Lower leg skin (tissue), 4 donors: ENCODE measurements around the gene IKBKE. TPM values are rescaled to one million over a fixed set of nuclear protein-coding genes. Genes with fewer than 3 reads are reported as not detected.

Experiments
- DNase-seq, 2 donors: peaks; one replicate each; pipeline ENCODE4 v3.0.0-alpha.2; 2019; ENCODE audit warnings: low spot score in 2 of 2
- H3K4me3 ChIP-seq: fragments of 200-600 bp; sonication (generic); 2 replicates; pipeline ENCODE4 v1.5.1; 2017; ENCODE audit warnings: mild to moderate bottlenecking, low read depth; ENCODE audit not compliant: poor library complexity, severe bottlenecking
- POLR2A ChIP-seq, 2 donors: fragments of 450-650 bp; IDR thresholded peaks; one replicate each; pipeline ENCODE4 v1.6.1; 2016 to 2017; ENCODE audit warnings: antibody characterized with exemption in 2 of 2, mild to moderate bottlenecking in 1 of 2, moderate library complexity in 1 of 2
- WGBS, 2 donors: methylation state at CpG; one replicate each; pipeline ENCODE4 v1.1.5; 2018; 5-methylcytosine and 5-hydroxymethylcytosine counted together
- intact Hi-C: fragments of 100-400 bp; cut with DNase I; formaldehyde crosslinking; loops from one replicate; pipeline ENCODE4 v1.15.0; 2023; ENCODE audit warnings: low total_unique reads
- total RNA-seq, 4 donors: library from RNA; depleted of rRNA; stranded (reverse); fragments of >200 nt; gene quantifications; one replicate each; pipeline ENCODE4 v1.1.0, GENCODE V29; 2016
- TF ChIP-seq, protein P1 (sequence below), 3 donors: fragments of 450-650 bp; IDR thresholded peaks; one replicate each; pipeline ENCODE4 v1.5.1; 2016; ENCODE audit warnings: antibody characterized with exemption in 3 of 3, mild to moderate bottlenecking in 3 of 3, moderate library complexity in 2 of 3

The IKBKE gene
- total RNA-seq, 4 donors from 2014 or later: 6.1 to 21.4 (median 12.2) TPM

DNA sequence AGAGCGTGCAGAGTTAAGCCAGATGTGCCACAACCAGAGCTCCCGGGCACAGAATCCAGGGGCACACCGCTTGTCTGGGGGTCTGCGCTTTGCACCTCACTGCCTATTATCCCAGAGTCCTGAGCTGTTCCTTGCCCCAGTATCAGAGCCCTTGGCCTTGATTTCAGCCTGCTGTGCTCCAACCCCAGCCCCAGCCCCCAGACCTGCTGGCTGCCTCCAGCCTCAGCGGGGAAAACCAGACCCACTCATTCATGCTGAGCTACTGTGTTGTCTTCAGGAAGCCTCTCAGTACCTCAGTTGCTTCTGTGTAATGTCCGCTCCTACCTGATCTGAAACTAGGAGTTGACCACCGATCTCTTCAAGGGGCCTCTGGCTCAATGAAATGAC lies 1.1 kb downstream of the IKBKE start:
- H3K4me3 ChIP-seq: no peak overlapping the region
- TF ChIP-seq, protein P1, sequence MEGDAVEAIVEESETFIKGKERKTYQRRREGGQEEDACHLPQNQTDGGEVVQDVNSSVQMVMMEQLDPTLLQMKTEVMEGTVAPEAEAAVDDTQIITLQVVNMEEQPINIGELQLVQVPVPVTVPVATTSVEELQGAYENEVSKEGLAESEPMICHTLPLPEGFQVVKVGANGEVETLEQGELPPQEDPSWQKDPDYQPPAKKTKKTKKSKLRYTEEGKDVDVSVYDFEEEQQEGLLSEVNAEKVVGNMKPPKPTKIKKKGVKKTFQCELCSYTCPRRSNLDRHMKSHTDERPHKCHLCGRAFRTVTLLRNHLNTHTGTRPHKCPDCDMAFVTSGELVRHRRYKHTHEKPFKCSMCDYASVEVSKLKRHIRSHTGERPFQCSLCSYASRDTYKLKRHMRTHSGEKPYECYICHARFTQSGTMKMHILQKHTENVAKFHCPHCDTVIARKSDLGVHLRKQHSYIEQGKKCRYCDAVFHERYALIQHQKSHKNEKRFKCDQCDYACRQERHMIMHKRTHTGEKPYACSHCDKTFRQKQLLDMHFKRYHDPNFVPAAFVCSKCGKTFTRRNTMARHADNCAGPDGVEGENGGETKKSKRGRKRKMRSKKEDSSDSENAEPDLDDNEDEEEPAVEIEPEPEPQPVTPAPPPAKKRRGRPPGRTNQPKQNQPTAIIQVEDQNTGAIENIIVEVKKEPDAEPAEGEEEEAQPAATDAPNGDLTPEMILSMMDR (IDR thresholded peaks at IDR 0.05): no peak
- no peak for TF ChIP-seq POLR2A (IDR thresholded peaks at IDR 0.05)
- DNase-seq: no peak
- intact Hi-C loops: no loop called here
- WGBS, 2 donors: 63 to 68% methylated on average over 7 of the region's 7 CpGs

DNA sequence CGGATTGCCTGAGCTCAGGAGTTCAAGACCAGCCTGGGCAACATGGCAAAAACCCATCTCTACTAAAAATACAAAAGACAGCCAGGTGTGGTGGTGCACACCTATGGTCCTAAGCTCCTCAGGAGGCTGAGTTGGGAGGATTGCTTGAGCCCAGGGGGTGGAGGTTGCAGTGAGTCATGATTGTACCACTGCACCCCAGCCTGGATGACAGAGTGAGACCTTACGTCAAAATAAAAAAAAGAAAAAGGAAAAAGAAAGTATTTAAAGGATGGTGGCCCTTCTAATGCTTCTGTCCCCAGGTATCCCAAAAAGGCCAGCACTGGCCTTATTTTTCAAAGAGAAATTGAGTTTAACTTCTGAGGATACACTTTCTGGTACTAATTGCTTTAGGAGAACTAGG lies 1.7 kb downstream of the IKBKE start:
- DNase-seq: no peak
- intact Hi-C loops: no loop called here
- 76 to 88% methylated on average over 2 of the region's 2 CpGs for WGBS, 2 donors
- TF ChIP-seq POLR2A (IDR thresholded peaks at IDR 0.05): no peak
- TF ChIP-seq, protein P1 (IDR thresholded peaks at IDR 0.05): no peak
- H3K4me3 ChIP-seq: no peak overlapping the region

- no peak overlapping the region for H3K4me3 ChIP-seq
- intact Hi-C loops: no loop called here
- DNase-seq: no peak
- 37 to 56% methylated on average over 3 of the region's 3 CpGs for WGBS, 2 donors
- TF ChIP-seq, protein P1 (IDR thresholded peaks at IDR 0.05): no peak
- no peak for TF ChIP-seq POLR2A (IDR thresholded peaks at IDR 0.05)
These were observed 2.2 kb downstream of the IKBKE start for GRCh38 chr1:206472454-206472853.

DNA sequence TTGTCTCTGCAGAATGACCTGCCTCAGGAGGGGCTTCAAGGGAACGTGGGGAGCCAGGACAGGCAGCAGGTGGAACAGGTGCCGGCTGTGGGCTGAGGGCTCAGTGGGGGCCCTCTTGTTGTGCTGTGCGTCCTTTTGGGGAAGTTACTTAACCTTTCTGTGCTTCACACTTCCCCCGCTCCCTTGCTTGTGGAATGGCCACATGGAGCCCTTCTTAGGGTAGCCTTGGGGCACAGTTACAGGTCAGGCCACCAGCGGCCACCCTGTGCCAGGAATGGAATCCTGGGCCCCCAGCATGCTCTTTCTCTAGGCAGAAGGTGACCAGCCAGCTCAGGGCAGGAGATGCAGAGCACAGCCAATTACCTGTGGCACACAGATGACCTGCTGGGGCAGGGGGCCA lies 2.6 kb downstream of the IKBKE start:
- H3K4me3 ChIP-seq: no peak overlapping the region
- intact Hi-C loops: no loop called here
- 70 to 75% methylated on average over 5 of the region's 5 CpGs for WGBS, 2 donors
- TF ChIP-seq, protein P1 (IDR thresholded peaks at IDR 0.05): no peak
- no peak for TF ChIP-seq POLR2A (IDR thresholded peaks at IDR 0.05)
- DNase-seq: no peak

DNA sequence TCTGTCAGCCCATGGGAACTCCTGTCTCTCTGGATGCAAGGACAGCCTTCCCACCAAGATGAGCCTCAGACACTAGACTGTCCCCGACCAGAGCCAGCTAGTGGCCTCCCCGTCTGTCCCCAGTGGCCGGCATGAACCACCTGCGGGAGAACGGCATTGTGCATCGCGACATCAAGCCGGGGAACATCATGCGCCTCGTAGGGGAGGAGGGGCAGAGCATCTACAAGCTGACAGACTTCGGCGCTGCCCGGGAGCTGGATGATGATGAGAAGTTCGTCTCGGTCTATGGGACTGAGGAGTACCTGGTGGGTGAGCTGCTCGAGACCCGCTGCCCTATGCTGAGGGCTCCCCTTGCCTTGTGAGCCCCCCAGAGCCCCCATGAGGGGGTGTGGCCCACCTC lies 5.8 kb downstream of the IKBKE start:
- 93 to 97% methylated on average over 17 of the region's 17 CpGs for WGBS, 2 donors

GRCh38 chr1:206476591-206476990 lies 6.3 kb downstream of the IKBKE start:
- intact Hi-C loops: no loop called here
- DNase-seq: no peak
- no peak overlapping the region for H3K4me3 ChIP-seq
- WGBS, 2 donors: 92 to 95% methylated on average over 14 of the region's 14 CpGs
- TF ChIP-seq, protein P1 (IDR thresholded peaks at IDR 0.05): no peak
- no peak for TF ChIP-seq POLR2A (IDR thresholded peaks at IDR 0.05)

More for the DNA sequence above, 5.8 kb downstream of the IKBKE start:
- no peak for DNase-seq
- intact Hi-C loops: no loop called here
- H3K4me3 ChIP-seq: no peak overlapping the region
- TF ChIP-seq, protein P1 (IDR thresholded peaks at IDR 0.05): no peak
- no peak for TF ChIP-seq POLR2A (IDR thresholded peaks at IDR 0.05)
